ENCODE results near the gene MAFG. TPM values are rescaled to one million over a fixed set of nuclear protein-coding genes. Genes with fewer than 3 reads are reported as not detected.

MAFG gene
- total and polyA plus RNA-seq, 2 experiments from 2014 or later: 17.2 to 33.4 TPM

DNA sequence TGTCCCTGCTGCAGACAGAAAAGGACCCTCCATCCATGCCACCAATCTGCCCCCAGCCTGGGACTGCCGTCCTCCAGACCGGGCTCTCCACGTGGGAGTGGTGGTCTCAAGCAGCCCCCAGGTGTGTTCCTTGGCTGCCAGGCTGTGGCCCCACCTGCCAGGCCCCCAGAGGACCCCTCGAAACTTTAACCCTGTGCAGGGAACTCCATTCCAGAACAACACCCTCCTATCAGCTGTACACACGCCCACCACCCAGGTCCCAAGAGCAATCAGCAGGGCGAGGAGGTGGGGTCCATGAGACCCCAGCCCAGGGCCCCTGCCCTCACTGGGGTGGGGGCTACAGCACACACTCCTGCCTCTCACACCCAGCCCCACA lies 8.2 kb upstream of the MAFG start (continued):
- TF ChIP-seq, protein P1, sequence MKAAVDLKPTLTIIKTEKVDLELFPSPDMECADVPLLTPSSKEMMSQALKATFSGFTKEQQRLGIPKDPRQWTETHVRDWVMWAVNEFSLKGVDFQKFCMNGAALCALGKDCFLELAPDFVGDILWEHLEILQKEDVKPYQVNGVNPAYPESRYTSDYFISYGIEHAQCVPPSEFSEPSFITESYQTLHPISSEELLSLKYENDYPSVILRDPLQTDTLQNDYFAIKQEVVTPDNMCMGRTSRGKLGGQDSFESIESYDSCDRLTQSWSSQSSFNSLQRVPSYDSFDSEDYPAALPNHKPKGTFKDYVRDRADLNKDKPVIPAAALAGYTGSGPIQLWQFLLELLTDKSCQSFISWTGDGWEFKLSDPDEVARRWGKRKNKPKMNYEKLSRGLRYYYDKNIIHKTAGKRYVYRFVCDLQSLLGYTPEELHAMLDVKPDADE (IDR thresholded peaks at IDR 0.05): no peak

DNA sequence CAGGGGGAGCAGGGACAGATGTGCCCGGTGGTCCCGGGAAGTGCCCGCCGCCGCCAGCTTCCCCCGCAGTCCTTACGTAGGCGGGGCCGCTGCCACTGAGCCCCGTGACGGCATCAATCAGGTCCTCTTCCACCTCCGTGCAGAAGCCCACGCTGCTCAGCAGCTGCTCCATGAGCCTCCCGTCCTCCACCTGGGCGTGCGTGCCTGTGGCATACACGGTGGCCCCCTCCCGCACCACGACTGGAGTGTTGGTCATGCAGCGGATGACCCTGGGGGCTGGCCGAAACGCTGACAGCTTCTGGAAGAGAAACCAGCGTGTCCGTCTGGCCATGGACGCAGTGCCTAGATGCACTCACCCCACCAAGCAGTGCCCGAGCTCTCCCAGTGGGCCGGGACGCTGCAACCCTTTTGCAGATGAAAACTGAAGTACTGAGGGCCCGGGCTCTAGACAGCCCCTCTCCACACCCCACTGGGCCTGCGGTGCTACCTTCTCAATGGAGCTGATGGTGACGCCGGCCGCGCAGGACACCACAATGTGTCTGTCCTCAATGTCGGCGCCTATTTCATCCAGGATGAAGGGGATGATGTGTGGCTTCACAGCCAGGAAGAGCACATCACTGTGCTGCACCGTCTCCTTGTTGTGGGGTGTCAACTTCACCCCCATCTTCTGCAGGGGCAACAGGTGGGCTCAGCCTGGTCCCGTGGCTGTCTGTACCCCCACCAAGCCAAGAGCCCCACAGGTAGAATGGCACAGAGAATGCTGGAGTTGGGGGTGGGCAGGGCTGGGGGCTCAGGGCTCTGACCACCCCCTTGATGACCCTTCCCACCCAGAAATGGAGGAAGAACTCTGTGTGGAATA lies 7.5 kb upstream of the MAFG start:
- DNase-seq (ENCODE audit: low spot score) (no peak), ATAC-seq (no peak)
- Mint-ChIP-seq H3K4me1 (peaks cover 14% of the 10 kb centered on the region), H3K27me3 (ENCODE audit: insufficient read depth, low read depth, poor library complexity) (peaks cover 29% of the 10 kb centered on the region), H3K36me3 (ENCODE audit: low read depth) (peaks cover 38% of the 10 kb centered on the region), H3K9me3 (no peaks in the 10 kb centered on the region), H3K4me3 (peak overlapping the region; percentile 93), H3K27ac (no peak overlapping the region)
- TF ChIP-seq, protein P1 (IDR thresholded peaks at IDR 0.05): no peak
- TF ChIP-seq NANOG (IDR thresholded peaks at IDR 0.05; ENCODE audit: borderline replicate concordance): no peak
- no peaks in the 10 kb centered on the region; the same call in 1 of the 2 replicates for H4K20me1 ChIP-seq (replicated peaks; ENCODE audit: insufficient read depth)
- peaks cover 17% of the 10 kb centered on the region for H3F3A ChIP-seq (replicated peaks; ENCODE audit: low read depth)
- no peak overlapping the region for H3K27ac ChIP-seq (ENCODE audit: low read depth)
- peaks cover 4% of the 10 kb centered on the region; the same call in 1 of the 2 replicates for H3K27me3 ChIP-seq (ENCODE audit: insufficient read depth)
- H3K9me2 ChIP-seq (ENCODE audit: insufficient read depth): no peaks in the 10 kb centered on the region
- peaks cover 12% of the 10 kb centered on the region; the same call in 1 of the 2 replicates for H3K79me2 ChIP-seq (replicated peaks; ENCODE audit: insufficient read depth)
- H3K36me3 ChIP-seq (ENCODE audit: insufficient read depth): no peaks in the 10 kb centered on the region
- no peak overlapping the region; the same call in 1 of the 2 replicates for H3K4me3 ChIP-seq
- no peaks in the 10 kb centered on the region for H3K4me1 ChIP-seq (ENCODE audit: insufficient read depth)
- H2AFZ ChIP-seq: no peak overlapping the region
- no peak overlapping the region for H3K4me2 ChIP-seq

DNA sequence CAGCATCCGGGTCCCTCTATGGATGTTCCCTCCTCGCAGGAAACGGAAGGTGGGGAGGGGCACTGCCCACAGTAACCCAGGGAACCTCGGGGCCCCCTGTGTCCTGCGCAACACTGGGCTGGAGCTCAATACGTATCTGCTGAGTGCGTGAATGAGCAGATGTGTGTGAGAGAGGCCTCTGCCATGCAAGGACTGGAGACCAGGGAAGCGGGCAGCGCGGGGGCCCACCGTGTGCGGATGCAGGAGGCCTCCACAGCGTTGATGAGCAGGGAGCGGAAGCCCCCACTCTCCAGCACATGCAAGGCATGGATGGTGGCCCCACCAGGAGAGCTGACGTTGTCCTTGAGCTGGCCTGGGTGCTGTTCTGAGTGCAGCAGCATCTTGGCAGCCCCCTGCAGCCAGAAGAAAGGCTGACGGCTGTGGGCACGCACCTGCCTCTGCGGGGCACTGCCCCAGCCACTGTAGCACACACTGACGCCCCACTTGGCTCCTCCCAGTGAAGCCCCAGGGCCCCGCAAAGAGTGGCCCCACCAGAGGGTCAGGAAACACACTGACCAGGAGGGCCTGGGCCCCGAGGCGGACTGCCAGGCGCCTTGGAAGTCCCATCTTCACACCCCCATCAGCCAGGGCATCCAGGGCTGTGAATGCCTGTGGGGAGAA lies 6.7 kb upstream of the MAFG start:
- no peaks in the 10 kb centered on the region for H3K36me3 ChIP-seq (ENCODE audit: insufficient read depth)
- Mint-ChIP-seq H3K27ac (no peak overlapping the region), H3K36me3 (ENCODE audit: low read depth) (peaks cover 38% of the 10 kb centered on the region), H3K4me1 (peaks cover 14% of the 10 kb centered on the region), H3K9me3 (no peaks in the 10 kb centered on the region), H3K4me3 (peak overlapping the region; percentile 12; the same call in 2 of the 3 replicates), H3K27me3 (ENCODE audit: insufficient read depth, low read depth, poor library complexity) (peaks cover 29% of the 10 kb centered on the region)
- no peak overlapping the region for H2AFZ ChIP-seq
- DNase-seq (ENCODE audit: low spot score) (no peak), ATAC-seq (no peak)
- peaks cover 17% of the 10 kb centered on the region for H3F3A ChIP-seq (replicated peaks; ENCODE audit: low read depth)
- H3K27ac ChIP-seq (ENCODE audit: low read depth): no peak overlapping the region
- TF ChIP-seq, protein P1 (IDR thresholded peaks at IDR 0.05): no peak
- TF ChIP-seq EZH2phosphoT487 (IDR thresholded peaks at IDR 0.05; ENCODE audit: unreplicated experiment): no peak
- H3K27me3 ChIP-seq (ENCODE audit: insufficient read depth): peaks cover 5% of the 10 kb centered on the region; the same call in 1 of the 2 replicates
- no peaks in the 10 kb centered on the region; the same call in 1 of the 2 replicates for H3K4me1 ChIP-seq (ENCODE audit: insufficient read depth)
- no peaks in the 10 kb centered on the region for H3K9me2 ChIP-seq (ENCODE audit: insufficient read depth)
- peaks cover 12% of the 10 kb centered on the region; the same call in 1 of the 2 replicates for H3K79me2 ChIP-seq (replicated peaks; ENCODE audit: insufficient read depth)
- no peak overlapping the region for H3K4me2 ChIP-seq
- no peaks in the 10 kb centered on the region; the same call in 1 of the 2 replicates for H4K20me1 ChIP-seq (replicated peaks; ENCODE audit: insufficient read depth)
- no peak overlapping the region for H3K4me3 ChIP-seq
